LNCAP (cell line): ENCODE measurements around the gene CSPG4.

Source experiments
- CTCF ChIP-seq: fragments of 450-650 bp; IDR thresholded peaks from 2 replicates; pipeline ENCODE4 v1.5.1; 2017; ENCODE audit warnings: mild to moderate bottlenecking

Gene CSPG4

GRCh38 chr15:75713338-75713895 is 769 bp upstream of the CSPG4 start:
- TF ChIP-seq CTCF = no peak

GRCh38 chr15:75706682-75706954 is 6.0 kb downstream of the CSPG4 start:
- TF ChIP-seq CTCF = no peak

GRCh38 chr15:75705854-75706681 is 6.6 kb downstream of the CSPG4 start:
- TF ChIP-seq CTCF = no peak

GRCh38 chr15:75704618-75705017 is 8.0 kb downstream of the CSPG4 start:
- no peak for TF ChIP-seq CTCF

- no peak for TF ChIP-seq CTCF
Measured at GRCh38 chr15:75704263-75704615, 8.4 kb downstream of the CSPG4 start.

- TF ChIP-seq CTCF = no peak
Measured at GRCh38 chr15:75702436-75702835, 10.2 kb downstream of the CSPG4 start.

GRCh38 chr15:75697523-75697922 is 15.1 kb downstream of the CSPG4 start:
- no peak for TF ChIP-seq CTCF

- no peak for TF ChIP-seq CTCF
Measured at GRCh38 chr15:75696854-75697259, 15.8 kb downstream of the CSPG4 start.
